Effector memory CD4-positive, alpha-beta T cell (primary cell): ENCODE data around the gene TGFB1.
A peak's percentile ranks its signal among the peaks of the same experiment; 100 is the strongest.

Experiments
- DNase-seq, 3 donors: peaks; one replicate each; pipeline ENCODE4 v3.0.0-alpha.2; 2020
- H3K27ac ChIP-seq: 2 replicates; pipeline ENCODE4 v1.7.0; 2013; ENCODE audit warnings: mild to moderate bottlenecking, low read length, moderate library complexity; ENCODE audit not compliant: insufficient read depth, poor library complexity, severe bottlenecking
- H3K27me3 ChIP-seq: replicated peaks from 2 replicates; pipeline ENCODE4 v1.7.0; 2013; ENCODE audit warnings: mild to moderate bottlenecking, low read length; ENCODE audit not compliant: insufficient read depth, control insufficient read depth, poor library complexity, severe bottlenecking
- H3K36me3 ChIP-seq: 2 replicates; pipeline ENCODE4 v1.7.0; 2013; ENCODE audit warnings: mild to moderate bottlenecking, low read length, moderate library complexity; ENCODE audit not compliant: control insufficient read depth, insufficient read depth
- H3K4me1 ChIP-seq: 2 replicates; pipeline ENCODE4 v1.7.0; 2013; ENCODE audit warnings: low read length, mild to moderate bottlenecking; ENCODE audit not compliant: control insufficient read depth, insufficient read depth, poor library complexity, severe bottlenecking
- H3K4me3 ChIP-seq: 2 replicates; pipeline ENCODE4 v1.7.0; 2013; ENCODE audit warnings: low read length, low read depth, mild to moderate bottlenecking; ENCODE audit not compliant: insufficient read depth, poor library complexity, severe bottlenecking
- H3K9me3 ChIP-seq: 2 replicates; pipeline ENCODE4 v1.7.0; 2013; ENCODE audit warnings: mild to moderate bottlenecking, low read length, moderate library complexity; ENCODE audit not compliant: control insufficient read depth

Gene TGFB1

GRCh38 chr19:41316306-41316920, 37.3 kb downstream of the TGFB1 start:
- no peak overlapping the region for H3K4me3 ChIP-seq
- H3K36me3 ChIP-seq: peaks cover 75% of the 10 kb centered on the region
- H3K4me1 ChIP-seq: no peaks in the 10 kb centered on the region
- no peak overlapping the region for H3K27ac ChIP-seq
- H3K9me3 ChIP-seq: no peaks in the 10 kb centered on the region
- DNase-seq: no peak
- H3K27me3 ChIP-seq: no peaks in the 10 kb centered on the region

GRCh38 chr19:41311613-41312012, 42.1 kb downstream of the TGFB1 start:
- H3K9me3 ChIP-seq: no peaks in the 10 kb centered on the region
- DNase-seq: no peak
- H3K4me3 ChIP-seq: no peak overlapping the region
- no peaks in the 10 kb centered on the region for H3K27me3 ChIP-seq
- no peak overlapping the region for H3K27ac ChIP-seq
- peaks cover 32% of the 10 kb centered on the region for H3K4me1 ChIP-seq
- peaks cover 30% of the 10 kb centered on the region for H3K36me3 ChIP-seq

- peak overlapping the region; percentile 67 for H3K4me3 ChIP-seq
- H3K9me3 ChIP-seq: no peaks in the 10 kb centered on the region
- H3K4me1 ChIP-seq: peaks cover 38% of the 10 kb centered on the region
- no peak for DNase-seq
- peak overlapping the region; percentile 94 for H3K27ac ChIP-seq
- no peaks in the 10 kb centered on the region for H3K27me3 ChIP-seq
- peaks cover 29% of the 10 kb centered on the region for H3K36me3 ChIP-seq
Observed at GRCh38 chr19:41311072-41311471, 42.6 kb downstream of the TGFB1 start.

- Histone ChIP-seq H3K27ac (peak within 1 kb of the TSS; percentile 94), H3K4me3 (peak within 1 kb of the TSS; percentile 67), H3K9me3 (no peaks in the 10 kb centered on the region), H3K4me1 (peaks cover 46% of the 10 kb centered on the region), H3K36me3 (peaks cover 32% of the 10 kb centered on the region), H3K27me3 (no peaks in the 10 kb centered on the region)
- DNase-seq: peak; percentile 79 to 85 (median 81)
Observed at GRCh38 chr19:41310033-41310831, 43.5 kb downstream of the TGFB1 start, which contains the start of gene CCDC97. TSS of gene CCDC97 (plus strand) at chr19:41310172. CDS start at chr19:41310311, 139 bp downstream.

- H3K27me3 ChIP-seq: no peaks in the 10 kb centered on the region
- no peaks in the 10 kb centered on the region for H3K9me3 ChIP-seq
- no peak for DNase-seq
- peaks cover 36% of the 10 kb centered on the region for H3K36me3 ChIP-seq
- peak overlapping the region; percentile 67 for H3K4me3 ChIP-seq
- H3K4me1 ChIP-seq: peaks cover 55% of the 10 kb centered on the region
- peak overlapping the region; percentile 94 for H3K27ac ChIP-seq
Observed at GRCh38 chr19:41309180-41310032, 44.3 kb downstream of the TGFB1 start.

- H3K27me3 ChIP-seq: no peaks in the 10 kb centered on the region
- no peaks in the 10 kb centered on the region for H3K9me3 ChIP-seq
- peaks cover 62% of the 10 kb centered on the region for H3K4me1 ChIP-seq
- DNase-seq: peak; percentile 85 to 92 (median 90)
- peak overlapping the region; percentile 94 for H3K27ac ChIP-seq
- peaks cover 39% of the 10 kb centered on the region for H3K36me3 ChIP-seq
- peak overlapping the region; percentile 67 for H3K4me3 ChIP-seq
Observed at GRCh38 chr19:41308450-41309179, 45.1 kb downstream of the TGFB1 start.

- Histone ChIP-seq H3K9me3 (no peaks in the 10 kb centered on the region), H3K27ac (peak overlapping the region; percentile 94), H3K27me3 (no peaks in the 10 kb centered on the region), H3K4me1 (peaks cover 69% of the 10 kb centered on the region), H3K36me3 (peaks cover 36% of the 10 kb centered on the region), H3K4me3 (peak overlapping the region; percentile 47)
- DNase-seq: no peak
Observed at GRCh38 chr19:41307954-41308449, 45.7 kb downstream of the TGFB1 start.

- DNase-seq: no peak
- H3K4me3 ChIP-seq: peak overlapping the region; percentile 47
- peak overlapping the region; percentile 94 for H3K27ac ChIP-seq
- H3K36me3 ChIP-seq: peaks cover 29% of the 10 kb centered on the region
- H3K4me1 ChIP-seq: peaks cover 76% of the 10 kb centered on the region
- no peaks in the 10 kb centered on the region for H3K9me3 ChIP-seq
- H3K27me3 ChIP-seq: no peaks in the 10 kb centered on the region
Observed at GRCh38 chr19:41307090-41307875, 46.4 kb downstream of the TGFB1 start.
